HG03139 (cell line): ENCODE results near the gene TLCD5.

Experiments used
- ATAC-seq: cut with Tn5 transposase; IDR thresholded peaks from one replicate; pipeline ENCODE4 v1.9.1; 2021; ENCODE audit not compliant: unreplicated experiment

Gene TLCD5

GRCh38 chr11:120376547-120377182, 51.6 kb downstream of the TLCD5 start:
- ATAC-seq: no peak

- ATAC-seq: no peak
Measured at GRCh38 chr11:120378474-120378873, 53.4 kb downstream of the TLCD5 start.

- no peak for ATAC-seq
Measured at GRCh38 chr11:120381401-120381800, 56.3 kb downstream of the TLCD5 start.
